ENCODE measurements around the gene ATRNL1.

Gene ATRNL1

GRCh38 chr10:115628616-115629015, 535.5 kb downstream of the ATRNL1 start:
- no peak overlapping the region for H3K27ac ChIP-seq
- no peak for TF ChIP-seq CTCF (IDR thresholded peaks at IDR 0.05)
- no peaks in the 10 kb centered on the region for H3K36me3 ChIP-seq
- H3K9me3 ChIP-seq: no peaks in the 10 kb centered on the region
- H3K4me3 ChIP-seq (ENCODE audit: low read depth in 1 of 2, low read length in 1 of 2): no peak overlapping the region
- H3K27me3 ChIP-seq: no peaks in the 10 kb centered on the region
- H3K4me1 ChIP-seq (ENCODE audit: control insufficient read depth in 1 of 2, insufficient read depth in 1 of 2, low read depth in 1 of 2, low read length in 1 of 2): no peaks in the 10 kb centered on the region

- no peak for TF ChIP-seq CTCF (IDR thresholded peaks at IDR 0.05)
- Histone ChIP-seq H3K4me1 (ENCODE audit: control insufficient read depth in 1 of 2, insufficient read depth in 1 of 2, low read depth in 1 of 2, low read length in 1 of 2) (no peaks in the 10 kb centered on the region), H3K27me3 (no peaks in the 10 kb centered on the region), H3K36me3 (no peaks in the 10 kb centered on the region), H3K4me3 (ENCODE audit: low read depth in 1 of 2, low read length in 1 of 2) (no peak overlapping the region), H3K27ac (no peak overlapping the region), H3K9me3 (no peaks in the 10 kb centered on the region)
These were observed 545.1 kb downstream of the ATRNL1 start for GRCh38 chr10:115638246-115638645.

GRCh38 chr10:115649217-115649616, 556.1 kb downstream of the ATRNL1 start:
- Histone ChIP-seq H3K36me3 (no peaks in the 10 kb centered on the region), H3K4me3 (ENCODE audit: low read depth in 1 of 2, low read length in 1 of 2) (no peak overlapping the region), H3K9me3 (no peaks in the 10 kb centered on the region), H3K27me3 (no peaks in the 10 kb centered on the region), H3K27ac (no peak overlapping the region), H3K4me1 (ENCODE audit: control insufficient read depth in 1 of 2, insufficient read depth in 1 of 2, low read depth in 1 of 2, low read length in 1 of 2) (no peaks in the 10 kb centered on the region)
- no peak for TF ChIP-seq CTCF (IDR thresholded peaks at IDR 0.05)

GRCh38 chr10:115653473-115653872, 560.3 kb downstream of the ATRNL1 start:
- no peak for TF ChIP-seq CTCF (IDR thresholded peaks at IDR 0.05)
- Histone ChIP-seq H3K36me3 (no peaks in the 10 kb centered on the region), H3K27me3 (no peaks in the 10 kb centered on the region)

GRCh38 chr10:115654961-115655360, 561.8 kb downstream of the ATRNL1 start:
- H3K9me3 ChIP-seq: no peaks in the 10 kb centered on the region
- TF ChIP-seq CTCF (IDR thresholded peaks at IDR 0.05): no peak
- H3K36me3 ChIP-seq: no peaks in the 10 kb centered on the region
- no peaks in the 10 kb centered on the region for H3K4me1 ChIP-seq (ENCODE audit: control insufficient read depth in 1 of 2, insufficient read depth in 1 of 2, low read depth in 1 of 2, low read length in 1 of 2)
- H3K4me3 ChIP-seq (ENCODE audit: low read depth in 1 of 2, low read length in 1 of 2): no peak overlapping the region
- no peaks in the 10 kb centered on the region for H3K27me3 ChIP-seq
- H3K27ac ChIP-seq: no peak overlapping the region

More at GRCh38 chr10:115653473-115653872, 560.3 kb downstream of the ATRNL1 start:
- no peaks in the 10 kb centered on the region for H3K9me3 ChIP-seq
- H3K4me1 ChIP-seq (ENCODE audit: control insufficient read depth in 1 of 2, insufficient read depth in 1 of 2, low read depth in 1 of 2, low read length in 1 of 2): no peaks in the 10 kb centered on the region
- no peak overlapping the region for H3K4me3 ChIP-seq (ENCODE audit: low read depth in 1 of 2, low read length in 1 of 2)
- no peak overlapping the region for H3K27ac ChIP-seq
